IMR-90 (cell line): ENCODE data around the gene FNDC1.

Source experiments
- CEBPB ChIP-seq: IDR thresholded peaks from 2 replicates; pipeline ENCODE4 v1.6.1; 2012; ENCODE audit warnings: low read depth, low read length, improper control_type of control experiment
- CHD1 ChIP-seq: IDR thresholded peaks from 2 replicates; pipeline ENCODE4 v1.6.1; 2012; ENCODE audit warnings: low read depth, low read length, improper control_type of control experiment
- CTCF ChIP-seq: conservative IDR thresholded peaks from 2 replicates; pipeline ENCODE4 v1.5.1; 2012; ENCODE audit warnings: mild to moderate bottlenecking, low read depth, low read length, improper control_type of control experiment
- MAZ ChIP-seq: IDR thresholded peaks from 2 replicates; pipeline ENCODE4 v1.6.1; 2012; ENCODE audit warnings: low read depth, mild to moderate bottlenecking, low read length, improper control_type of control experiment, moderate library complexity, borderline replicate concordance
- POLR2A ChIP-seq: IDR thresholded peaks from 2 replicates; pipeline ENCODE4 v1.6.1; 2012; ENCODE audit warnings: mild to moderate bottlenecking, low read depth, low read length
- RAD21 ChIP-seq: IDR thresholded peaks from 2 replicates; pipeline ENCODE4 v1.6.1; 2012; ENCODE audit warnings: low read length, improper control_type of control experiment

- TF ChIP-seq CHD1 (no peak), CTCF (no peak), CEBPB (peak; percentile 98), POLR2A (no peak), RAD21 (no peak), MAZ (no peak)
These were observed 5.3 kb upstream of the FNDC1 start for GRCh38 chr6:159163901-159164370.
